Sigmoid colon (tissue), 4 donors: ENCODE data around the gene SCMH1.

Experiments used
- CTCF ChIP-seq, 4 experiments: fragments of 450-650 bp in 3 of 4; fragments of 200-600 bp in 1 of 4; IDR thresholded peaks; one replicate each; pipeline ENCODE4 v1.5.1; 2016 to 2019; ENCODE audit warnings: antibody characterized with exemption in 4 of 4, mild to moderate bottlenecking in 3 of 4, moderate library complexity in 2 of 4
- EP300 ChIP-seq, 4 donors: sonication (generic); formaldehyde crosslinking; IDR thresholded peaks; one replicate each; pipeline ENCODE4 v1.6.1; 2017; ENCODE audit warnings: antibody characterized with exemption in 4 of 4
- POLR2A ChIP-seq, 2 donors: fragments of 450-650 bp; IDR thresholded peaks; one replicate each; pipeline ENCODE4 v1.6.1; 2016; ENCODE audit warnings: antibody characterized with exemption in 2 of 2, mild to moderate bottlenecking in 2 of 2, moderate library complexity in 2 of 2
- POLR2AphosphoS5 ChIP-seq, 4 donors: sonication (generic); formaldehyde crosslinking; IDR thresholded peaks; one replicate each; pipeline ENCODE4 v1.6.1; 2017; ENCODE audit warnings: antibody characterized with exemption in 4 of 4

GRCh38 chr1:41078616-41079015 lies 163.5 kb downstream of the SCMH1 start:
- TF ChIP-seq CTCF (IDR thresholded peaks at IDR 0.05) (no peak), POLR2A (IDR thresholded peaks at IDR 0.05) (no peak), POLR2AphosphoS5 (IDR thresholded peaks at IDR 0.05) (no peak), EP300 (IDR thresholded peaks at IDR 0.05) (no peak)
